ENCODE data around the gene ARHGDIB.
A peak's percentile ranks its signal among the peaks of the same experiment; 100 is the strongest.

ARHGDIB gene

GRCh38 chr12:14970473-14970872 lies 9.1 kb upstream of the ARHGDIB start:
- no peaks in the 10 kb centered on the region for H3K36me3 Mint-ChIP-seq (ENCODE audit: low read depth)
- no peak overlapping the region for H3K27ac Mint-ChIP-seq
- H3K27me3 Mint-ChIP-seq = no peaks in the 10 kb centered on the region
- H3K9me3 Mint-ChIP-seq = peaks cover 3% of the 10 kb centered on the region
- DNase-seq = no peak
- H3K4me1 Mint-ChIP-seq (ENCODE audit: low read depth) = peaks cover 60% of the 10 kb centered on the region
- H3K4me3 Mint-ChIP-seq = no peak overlapping the region

- Mint-ChIP-seq H3K4me1 (ENCODE audit: low read depth) (peaks cover 68% of the 10 kb centered on the region), H3K27ac (no peak overlapping the region), H3K9me3 (peaks cover 6% of the 10 kb centered on the region), H3K36me3 (ENCODE audit: low read depth) (no peaks in the 10 kb centered on the region), H3K27me3 (no peaks in the 10 kb centered on the region), H3K4me3 (no peak overlapping the region)
- no peak for DNase-seq
Observed at GRCh38 chr12:14968478-14968877, 7.1 kb upstream of the ARHGDIB start.

GRCh38 chr12:14965221-14965620 lies 3.8 kb upstream of the ARHGDIB start:
- peaks cover 62% of the 10 kb centered on the region for H3K4me1 Mint-ChIP-seq (ENCODE audit: low read depth)
- H3K36me3 Mint-ChIP-seq (ENCODE audit: low read depth) = peaks cover 12% of the 10 kb centered on the region
- H3K27me3 Mint-ChIP-seq = no peaks in the 10 kb centered on the region
- DNase-seq = no peak
- no peak overlapping the region for H3K4me3 Mint-ChIP-seq
- H3K27ac Mint-ChIP-seq = peak overlapping the region; percentile 71
- H3K9me3 Mint-ChIP-seq = peaks cover 6% of the 10 kb centered on the region

GRCh38 chr12:14964406-14964805 lies 3.0 kb upstream of the ARHGDIB start:
- peaks cover 20% of the 10 kb centered on the region for H3K36me3 Mint-ChIP-seq (ENCODE audit: low read depth)
- peaks cover 2% of the 10 kb centered on the region for H3K9me3 Mint-ChIP-seq
- peaks cover 59% of the 10 kb centered on the region for H3K4me1 Mint-ChIP-seq (ENCODE audit: low read depth)
- no peak for DNase-seq
- no peak overlapping the region for H3K4me3 Mint-ChIP-seq
- H3K27me3 Mint-ChIP-seq = no peaks in the 10 kb centered on the region
- H3K27ac Mint-ChIP-seq = peak overlapping the region; percentile 77

- peaks cover 59% of the 10 kb centered on the region for H3K4me1 Mint-ChIP-seq (ENCODE audit: low read depth)
- DNase-seq = no peak
- H3K27me3 Mint-ChIP-seq = no peaks in the 10 kb centered on the region
- peaks cover 29% of the 10 kb centered on the region for H3K36me3 Mint-ChIP-seq (ENCODE audit: low read depth)
- peak overlapping the region; percentile 6 for H3K4me3 Mint-ChIP-seq
- peak overlapping the region; percentile 77 for H3K27ac Mint-ChIP-seq
- H3K9me3 Mint-ChIP-seq = peaks cover 2% of the 10 kb centered on the region
Observed at GRCh38 chr12:14963520-14963919, 2.1 kb upstream of the ARHGDIB start.

GRCh38 chr12:14962797-14963196 lies 1.4 kb upstream of the ARHGDIB start:
- no peak for DNase-seq
- no peaks in the 10 kb centered on the region for H3K27me3 Mint-ChIP-seq
- peak overlapping the region; percentile 98 for H3K4me3 Mint-ChIP-seq
- peak overlapping the region; percentile 99 for H3K27ac Mint-ChIP-seq
- H3K9me3 Mint-ChIP-seq = peaks cover 2% of the 10 kb centered on the region
- peaks cover 36% of the 10 kb centered on the region for H3K36me3 Mint-ChIP-seq (ENCODE audit: low read depth)
- peaks cover 60% of the 10 kb centered on the region for H3K4me1 Mint-ChIP-seq (ENCODE audit: low read depth)

- DNase-seq = no peak
- peaks cover 39% of the 10 kb centered on the region for H3K36me3 Mint-ChIP-seq (ENCODE audit: low read depth)
- H3K4me1 Mint-ChIP-seq (ENCODE audit: low read depth) = peaks cover 61% of the 10 kb centered on the region
- peak overlapping the region; percentile 99 for H3K27ac Mint-ChIP-seq
- H3K4me3 Mint-ChIP-seq = peak overlapping the region; percentile 98
- H3K27me3 Mint-ChIP-seq = no peaks in the 10 kb centered on the region
- H3K9me3 Mint-ChIP-seq = peaks cover 2% of the 10 kb centered on the region
Observed at GRCh38 chr12:14962153-14962539, 745 bp upstream of the ARHGDIB start.

GRCh38 chr12:14960548-14961465 lies 594 bp downstream of the ARHGDIB start:
- Mint-ChIP-seq H3K36me3 (ENCODE audit: low read depth) (peaks cover 44% of the 10 kb centered on the region), H3K9me3 (peaks cover 2% of the 10 kb centered on the region), H3K27me3 (no peaks in the 10 kb centered on the region), H3K4me1 (ENCODE audit: low read depth) (peaks cover 65% of the 10 kb centered on the region), H3K27ac (peak overlapping the region; percentile 99), H3K4me3 (peak overlapping the region; percentile 98)
- no peak for DNase-seq

- peaks cover 44% of the 10 kb centered on the region for H3K36me3 Mint-ChIP-seq (ENCODE audit: low read depth)
- H3K27me3 Mint-ChIP-seq = no peaks in the 10 kb centered on the region
Observed at GRCh38 chr12:14959916-14960496, 1.4 kb downstream of the ARHGDIB start.

GRCh38 chr12:14959463-14959862 lies 1.9 kb downstream of the ARHGDIB start:
- H3K9me3 Mint-ChIP-seq = peaks cover 2% of the 10 kb centered on the region
- H3K4me1 Mint-ChIP-seq (ENCODE audit: low read depth) = peaks cover 61% of the 10 kb centered on the region
- no peak for DNase-seq
- no peaks in the 10 kb centered on the region for H3K27me3 Mint-ChIP-seq
- H3K4me3 Mint-ChIP-seq = peak overlapping the region; percentile 98
- H3K36me3 Mint-ChIP-seq (ENCODE audit: low read depth) = peaks cover 46% of the 10 kb centered on the region
- H3K27ac Mint-ChIP-seq = peak overlapping the region; percentile 99

More at GRCh38 chr12:14959916-14960496, 1.4 kb downstream of the ARHGDIB start:
- Mint-ChIP-seq H3K4me3 (peak overlapping the region; percentile 98), H3K9me3 (peaks cover 2% of the 10 kb centered on the region), H3K4me1 (ENCODE audit: low read depth) (peaks cover 62% of the 10 kb centered on the region), H3K27ac (peak overlapping the region; percentile 99)
- no peak for DNase-seq

- Mint-ChIP-seq H3K9me3 (peaks cover 2% of the 10 kb centered on the region), H3K36me3 (ENCODE audit: low read depth) (peaks cover 48% of the 10 kb centered on the region), H3K4me1 (ENCODE audit: low read depth) (peaks cover 61% of the 10 kb centered on the region), H3K27ac (peak overlapping the region; percentile 99), H3K4me3 (peak overlapping the region; percentile 98), H3K27me3 (no peaks in the 10 kb centered on the region)
- no peak for DNase-seq
Observed at GRCh38 chr12:14959126-14959440, 2.3 kb downstream of the ARHGDIB start.

GRCh38 chr12:14958361-14959125 lies 2.9 kb downstream of the ARHGDIB start:
- no peak for DNase-seq
- peak overlapping the region; percentile 99 for H3K27ac Mint-ChIP-seq
- H3K4me3 Mint-ChIP-seq = peak overlapping the region; percentile 98
- no peaks in the 10 kb centered on the region for H3K27me3 Mint-ChIP-seq
- H3K36me3 Mint-ChIP-seq (ENCODE audit: low read depth) = peaks cover 48% of the 10 kb centered on the region
- H3K4me1 Mint-ChIP-seq (ENCODE audit: low read depth) = peaks cover 61% of the 10 kb centered on the region
- H3K9me3 Mint-ChIP-seq = no peaks in the 10 kb centered on the region

GRCh38 chr12:14957551-14958168 lies 3.7 kb downstream of the ARHGDIB start:
- Mint-ChIP-seq H3K4me3 (peak overlapping the region; percentile 98), H3K27me3 (no peaks in the 10 kb centered on the region), H3K9me3 (no peaks in the 10 kb centered on the region), H3K36me3 (ENCODE audit: low read depth) (peaks cover 53% of the 10 kb centered on the region), H3K27ac (peak overlapping the region; percentile 99), H3K4me1 (ENCODE audit: low read depth) (peaks cover 63% of the 10 kb centered on the region)
- DNase-seq = no peak

GRCh38 chr12:14956905-14957304 lies 4.5 kb downstream of the ARHGDIB start:
- Mint-ChIP-seq H3K36me3 (ENCODE audit: low read depth) (peaks cover 53% of the 10 kb centered on the region), H3K27ac (peak overlapping the region; percentile 99), H3K9me3 (no peaks in the 10 kb centered on the region), H3K4me3 (peak overlapping the region; percentile 98), H3K27me3 (no peaks in the 10 kb centered on the region), H3K4me1 (ENCODE audit: low read depth) (peaks cover 67% of the 10 kb centered on the region)
- no peak for DNase-seq

Measured in activated T-cell treated with anti-CD3 and anti-CD28 coated beads, Interleukin-2, amount 50 U/mL, for 24 hours (primary cell).